A673 (cell line): ENCODE results near the gene HOXB7. TPM values are rescaled to one million over a fixed set of nuclear protein-coding genes. Genes with fewer than 3 reads are reported as not detected.
A peak's percentile ranks its signal among the peaks of the same experiment; 100 is the strongest.

ENCODE experiments used
- BruUV-seq: library from RNA; stranded (reverse); fragments of 400-500 nt; replicated peaks from 2 replicates; lab custom pipeline; 2021; lab: Mats Ljungman, UMichigan
- CTCF ChIA-PET: fragments of 300-600 bp; sonication (Branson Sonifier 250); formaldehyde crosslinking; loops from one replicate; lab custom pipeline; 2022; ENCODE audit warnings: antibody characterized with exemption; lab: Charles Lee
- POLR2A ChIA-PET: fragments of 300-600 bp; sonication (Branson Sonifier 250); formaldehyde crosslinking; loops from one replicate; lab custom pipeline; 2022; ENCODE audit warnings: antibody characterized with exemption; ENCODE audit not compliant: low non-redundant PET; lab: Charles Lee
- DNase-seq: peaks from one replicate; pipeline ENCODE4 v3.0.0-alpha.2; 2015; ENCODE audit warnings: low spot score
- H3K27ac ChIP-seq: fragments of 200-600 bp; sonication (generic); 2 replicates; pipeline ENCODE4 v1.5.1; 2016; ENCODE audit warnings: mixed run types, low read depth, mild to moderate bottlenecking, mixed read lengths, antibody characterized with exemption, low read length; ENCODE audit not compliant: poor library complexity, severe bottlenecking
- H3K27me3 ChIP-seq: fragments of 200-600 bp; sonication (generic); replicated peaks from 2 replicates; pipeline ENCODE4 v1.6.1; 2017; ENCODE audit warnings: mixed run types, low read depth, mild to moderate bottlenecking, mixed read lengths, antibody characterized with exemption, low read length; ENCODE audit not compliant: insufficient read depth, poor library complexity
- H3K36me3 ChIP-seq: fragments of 200-600 bp; sonication (generic); 2 replicates; pipeline ENCODE4 v1.6.1; 2016; ENCODE audit warnings: mixed run types, mild to moderate bottlenecking, mixed read lengths, antibody characterized with exemption, low read length; ENCODE audit not compliant: insufficient read depth, poor library complexity, severe bottlenecking
- H3K4me1 ChIP-seq: fragments of 200-600 bp; sonication (generic); 2 replicates; pipeline ENCODE4 v1.6.1; 2017; ENCODE audit warnings: mixed run types, mild to moderate bottlenecking, mixed read lengths, antibody characterized with exemption, low read length; ENCODE audit not compliant: insufficient read depth, poor library complexity, severe bottlenecking
- H3K4me3 ChIP-seq: fragments of 200-600 bp; sonication (generic); 2 replicates; pipeline ENCODE4 v1.5.1; 2016; ENCODE audit warnings: low read depth, mixed run types, mild to moderate bottlenecking, mixed read lengths, low read length; ENCODE audit not compliant: poor library complexity, severe bottlenecking
- H3K9me3 ChIP-seq: fragments of 200-600 bp; sonication (generic); 2 replicates; pipeline ENCODE4 v1.6.1; 2016; ENCODE audit warnings: mixed run types, low read depth, mild to moderate bottlenecking, mixed read lengths, antibody characterized with exemption, low read length; ENCODE audit not compliant: poor library complexity, severe bottlenecking
- EZH2 ChIP-seq: fragments of 200-600 bp; sonication (generic); IDR thresholded peaks from 2 replicates; pipeline ENCODE4 v1.6.1; 2017; ENCODE audit warnings: borderline replicate concordance, low read depth, mild to moderate bottlenecking, mixed read lengths, antibody characterized with exemption, low read length; ENCODE audit not compliant: poor library complexity, severe bottlenecking
- intact Hi-C: fragments of 100-400 bp; cut with micrococcal nuclease; formaldehyde crosslinking; loops from one replicate; pipeline ENCODE4 v1.10.0; 2022; ENCODE audit not compliant: unreplicated experiment
- total RNA-seq: library from RNA; stranded (reverse); gene quantifications from 2 replicates; pipeline ENCODE4 v1.2.3, GENCODE V29; 2021
- TF ChIP-seq, protein P1 (sequence below): fragments of 300-800, 200-600 bp; sonication (generic); conservative IDR thresholded peaks from 2 replicates; pipeline ENCODE4 v1.5.1; 2017; ENCODE audit warnings: low read depth, mild to moderate bottlenecking, antibody characterized with exemption, low read length, moderate library complexity, mixed read lengths

Gene HOXB7
- total RNA-seq, 1 experiment from 2014 or later = 32.2 TPM

DNA sequence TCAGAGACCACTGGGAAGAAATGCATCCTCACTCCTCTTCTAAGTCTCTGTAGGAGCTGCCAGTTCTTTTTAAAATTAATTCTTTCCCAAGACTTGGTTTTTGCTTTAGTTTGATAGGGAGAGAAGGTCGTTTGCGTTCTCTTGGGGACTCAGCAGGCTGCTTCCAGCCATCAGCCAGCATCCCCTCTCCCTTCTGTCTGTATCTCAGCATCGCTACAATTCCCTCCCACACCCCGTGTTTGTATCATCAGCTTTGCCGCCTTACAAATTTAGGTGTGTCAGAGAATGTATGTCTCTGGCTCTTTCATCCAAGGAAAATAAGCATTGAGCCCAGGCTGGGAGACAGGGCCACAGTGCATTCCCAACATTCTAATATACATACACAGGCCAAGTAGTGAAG, 11.5 kb downstream of the HOXB7 start:
- DNase-seq = no peak
- no peaks in the 10 kb centered on the region for H3K27me3 ChIP-seq
- no peak overlapping the region for H3K27ac ChIP-seq
- TF ChIP-seq, protein P1, sequence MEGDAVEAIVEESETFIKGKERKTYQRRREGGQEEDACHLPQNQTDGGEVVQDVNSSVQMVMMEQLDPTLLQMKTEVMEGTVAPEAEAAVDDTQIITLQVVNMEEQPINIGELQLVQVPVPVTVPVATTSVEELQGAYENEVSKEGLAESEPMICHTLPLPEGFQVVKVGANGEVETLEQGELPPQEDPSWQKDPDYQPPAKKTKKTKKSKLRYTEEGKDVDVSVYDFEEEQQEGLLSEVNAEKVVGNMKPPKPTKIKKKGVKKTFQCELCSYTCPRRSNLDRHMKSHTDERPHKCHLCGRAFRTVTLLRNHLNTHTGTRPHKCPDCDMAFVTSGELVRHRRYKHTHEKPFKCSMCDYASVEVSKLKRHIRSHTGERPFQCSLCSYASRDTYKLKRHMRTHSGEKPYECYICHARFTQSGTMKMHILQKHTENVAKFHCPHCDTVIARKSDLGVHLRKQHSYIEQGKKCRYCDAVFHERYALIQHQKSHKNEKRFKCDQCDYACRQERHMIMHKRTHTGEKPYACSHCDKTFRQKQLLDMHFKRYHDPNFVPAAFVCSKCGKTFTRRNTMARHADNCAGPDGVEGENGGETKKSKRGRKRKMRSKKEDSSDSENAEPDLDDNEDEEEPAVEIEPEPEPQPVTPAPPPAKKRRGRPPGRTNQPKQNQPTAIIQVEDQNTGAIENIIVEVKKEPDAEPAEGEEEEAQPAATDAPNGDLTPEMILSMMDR = no peak
- no peak for TF ChIP-seq EZH2
- no peak overlapping the region for H3K4me3 ChIP-seq
- intact Hi-C loops = no loop called here
- no peaks in the 10 kb centered on the region for H3K9me3 ChIP-seq
- ChIA-PET CTCF (no interaction called here), POLR2A (interaction anchor here (0.5 kb wide), 2 partner anchors 13 to 15 kb away, joined by 5 read pairs; partner anchors contain the start of gene HOXB8)
- peaks cover 9% of the 10 kb centered on the region for H3K36me3 ChIP-seq
- H3K4me1 ChIP-seq = peaks cover 35% of the 10 kb centered on the region
- no TSS peak for BruUV-seq

DNA sequence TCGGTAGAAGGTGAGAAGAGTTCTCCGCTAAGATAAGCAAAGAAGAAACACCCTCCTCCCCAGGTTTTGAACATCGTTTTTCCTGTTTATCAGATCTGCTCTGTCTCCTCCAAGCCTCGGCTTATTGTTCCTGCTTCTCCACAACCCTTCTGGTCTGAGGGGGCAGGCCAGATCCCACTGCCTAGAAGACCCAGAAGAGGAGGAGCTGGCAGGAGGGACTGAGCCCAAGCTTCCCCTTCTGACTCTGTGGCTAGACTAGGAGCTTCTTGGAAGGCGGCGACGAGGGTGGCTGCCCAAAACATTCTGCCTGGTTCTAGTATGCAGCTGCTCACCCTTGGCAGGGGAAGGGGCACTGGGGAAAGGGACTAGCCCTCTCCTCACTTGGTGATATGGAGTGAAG, 12.1 kb downstream of the HOXB7 start:
- ChIA-PET POLR2A (interaction anchor here (0.5 kb wide), 1 partner anchor 14 kb away, joined by 5 read pairs; no protein-coding TSS in a partner anchor), CTCF (interaction anchor here (0.5 kb wide), 1 partner anchor 468 kb away, joined by 4 read pairs; no protein-coding TSS in a partner anchor)
- no peak for DNase-seq
- Histone ChIP-seq H3K27me3 (no peaks in the 10 kb centered on the region), H3K27ac (no peak overlapping the region), H3K4me1 (peaks cover 39% of the 10 kb centered on the region), H3K9me3 (no peaks in the 10 kb centered on the region), H3K4me3 (peak overlapping the region; percentile 50), H3K36me3 (peaks cover 9% of the 10 kb centered on the region)
- no TSS peak for BruUV-seq
- TF ChIP-seq, protein P1 = no peak
- TF ChIP-seq EZH2 = no peak
- intact Hi-C loops = no loop called here

DNA sequence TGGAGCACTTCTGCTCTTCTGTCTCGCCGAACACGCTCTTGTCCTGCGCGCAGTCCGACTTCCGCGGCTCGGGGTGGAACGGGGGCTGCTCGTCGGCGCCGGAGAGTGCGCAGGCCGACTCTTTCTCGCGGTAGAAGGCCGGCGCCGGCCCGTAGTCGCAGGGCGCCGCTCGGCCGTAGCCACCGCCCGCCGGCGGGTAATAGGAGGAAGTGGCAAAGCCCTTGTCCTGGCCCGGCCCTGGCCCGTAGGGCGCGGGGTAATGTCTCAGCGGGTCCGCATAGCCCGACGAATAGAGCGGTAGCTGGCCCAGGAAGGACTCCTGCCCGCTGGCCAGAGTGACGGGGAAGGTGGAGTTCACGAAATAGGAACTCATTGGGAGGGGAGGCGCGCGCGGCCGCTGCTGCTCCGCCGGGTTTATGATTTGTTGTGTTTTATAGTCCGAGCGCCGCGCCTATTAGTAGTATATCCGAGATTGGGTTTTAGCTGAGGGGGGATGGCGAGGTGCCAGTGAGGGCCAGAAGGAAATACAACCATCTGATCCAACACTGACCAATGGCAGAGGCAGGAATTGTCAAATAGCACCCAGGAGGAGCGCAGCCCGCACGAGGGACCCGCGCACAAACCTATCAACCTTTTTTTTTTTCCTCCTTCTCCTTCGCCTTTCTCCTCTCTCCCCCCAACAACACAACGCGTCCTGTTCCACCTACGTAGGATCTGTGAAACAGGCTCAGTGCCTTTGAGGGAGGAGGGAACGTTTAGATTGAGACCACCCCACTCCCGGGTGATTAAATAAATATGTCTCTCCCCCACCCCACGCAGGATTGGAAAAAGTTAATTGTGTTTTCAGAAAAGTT, 12.8 kb downstream of the HOXB7 start:
- Histone ChIP-seq H3K4me1 (peaks cover 44% of the 10 kb centered on the region), H3K9me3 (no peaks in the 10 kb centered on the region), H3K4me3 (peak overlapping the region; percentile 50), H3K27me3 (no peaks in the 10 kb centered on the region), H3K36me3 (peaks cover 9% of the 10 kb centered on the region), H3K27ac (peak overlapping the region; percentile 41)
- intact Hi-C loops = no loop called here
- TF ChIP-seq EZH2 = no peak
- TF ChIP-seq, protein P1 = no peak
- CTCF ChIA-PET = interaction anchor here (0.5 kb wide), 1 partner anchor 467 kb away, joined by 4 read pairs; no protein-coding TSS in a partner anchor
- peak; percentile 33 for DNase-seq
- no TSS peak for BruUV-seq
- POLR2A ChIA-PET = no interaction called here
